ENCODE data around the gene VSIG10.
A peak's percentile ranks its signal among the peaks of the same experiment; 100 is the strongest.

The VSIG10 gene

DNA sequence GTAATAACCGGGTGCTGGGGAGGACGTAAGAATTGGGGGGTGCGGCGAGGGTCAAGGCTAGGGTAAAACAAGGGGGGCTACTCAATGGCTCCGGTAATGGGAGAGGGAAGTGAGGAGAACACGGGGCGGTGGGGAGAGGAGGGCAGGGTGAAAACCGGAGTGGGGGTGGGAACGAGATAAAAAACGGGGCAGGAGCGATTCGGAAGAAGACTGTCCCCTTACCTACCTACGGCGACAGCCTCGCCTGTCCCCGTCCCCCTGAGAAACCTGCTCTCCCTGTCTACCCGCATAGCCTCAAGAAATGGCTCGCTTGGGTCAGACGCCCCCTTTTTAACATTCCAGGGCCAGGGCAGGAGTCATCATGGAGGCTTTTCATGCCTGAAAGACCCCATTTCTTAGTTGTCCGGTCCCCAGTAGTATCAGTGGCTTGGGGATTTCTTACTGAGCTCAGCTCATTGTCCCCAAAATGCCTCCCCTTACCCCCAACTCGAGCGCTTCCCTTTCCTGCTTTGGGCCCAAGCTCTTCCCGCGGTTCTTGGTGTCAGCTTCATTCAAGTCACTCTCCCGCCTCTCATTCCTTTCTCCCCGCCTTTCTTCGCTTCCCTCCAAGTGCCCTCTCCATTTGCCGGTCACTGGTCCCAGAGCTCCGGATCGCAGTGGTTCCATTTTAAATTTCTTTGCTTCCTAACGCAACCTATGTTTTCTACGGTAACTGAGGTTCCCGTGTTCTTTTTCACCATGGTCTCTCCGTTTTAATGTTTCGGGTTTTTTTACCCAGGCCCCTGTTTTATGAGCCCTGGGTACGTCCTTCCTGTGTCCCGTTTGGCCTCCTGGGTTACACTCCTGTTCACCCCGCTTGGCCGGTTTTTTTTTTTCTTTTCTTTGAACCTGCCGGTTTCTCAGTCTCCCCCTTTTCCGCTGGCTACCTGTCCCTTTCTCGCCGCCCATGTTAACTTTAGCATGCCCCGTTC, 41.7 kb downstream of the VSIG10 start:
- peak in 3 of 10 donors; percentile 22 to 38 (median 33) for DNase-seq
- intact Hi-C loops (cut with DNase I), result loop anchor here (2.0 to 5.0 kb wide), 2 partner anchors 45 to 313 kb away; partner anchors contain the start of gene RFC5

DNA sequence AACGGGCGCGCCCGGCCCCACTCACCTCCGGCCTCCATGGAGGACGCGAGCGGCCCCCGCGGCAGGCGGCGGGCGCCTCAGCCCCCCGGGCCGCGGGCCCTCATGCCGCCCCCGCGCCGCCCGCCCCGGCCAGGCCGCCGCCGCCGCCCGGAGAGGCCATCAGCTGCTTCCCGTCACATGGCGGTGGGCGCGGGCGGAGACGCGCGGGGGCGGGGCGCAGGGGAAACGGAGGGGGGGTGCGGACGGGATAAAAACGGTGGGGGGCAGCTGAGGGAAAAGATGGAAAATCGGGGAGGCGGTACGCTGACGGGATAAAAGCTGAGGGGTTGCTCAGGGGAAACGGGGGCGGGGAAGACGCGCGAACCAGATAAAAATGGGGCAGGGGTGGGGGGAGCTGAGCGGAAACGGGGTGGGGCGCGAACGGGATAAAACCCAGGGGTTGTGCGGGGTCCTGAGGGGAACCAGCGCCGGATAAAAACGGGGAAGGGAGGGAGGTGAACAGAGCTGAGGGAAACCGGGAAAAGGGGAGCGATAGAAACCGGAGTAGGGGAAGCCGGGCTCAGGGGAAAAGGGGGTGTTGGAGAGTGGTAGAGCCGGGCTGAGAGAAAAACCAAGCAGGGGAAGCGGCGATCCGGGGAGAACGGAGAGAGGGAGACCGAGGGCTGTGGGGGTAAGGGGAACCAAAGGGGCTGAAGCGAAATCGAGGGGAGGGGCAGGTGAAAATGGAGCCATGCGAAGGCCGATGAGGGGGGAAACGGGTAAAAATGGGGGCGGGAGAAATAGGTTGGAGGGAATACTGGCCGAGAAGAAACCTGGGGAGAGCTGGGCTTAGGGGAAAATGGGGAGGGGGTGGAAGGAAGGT, 42.6 kb downstream of the VSIG10 start, which contains the start of gene WSB2:
Gene WSB2 (minus strand): TSS at position 169 of the 862 bp plus-strand sequence. CDS start 131 bp downstream, at position 38.
- DNase-seq, result peak; percentile 68 to 95 (median 79)
- intact Hi-C loops (cut with DNase I), result loop anchor here (2.0 to 5.0 kb wide), 2 partner anchors 44 to 314 kb away; partner anchors contain the start of gene RFC5

DNA sequence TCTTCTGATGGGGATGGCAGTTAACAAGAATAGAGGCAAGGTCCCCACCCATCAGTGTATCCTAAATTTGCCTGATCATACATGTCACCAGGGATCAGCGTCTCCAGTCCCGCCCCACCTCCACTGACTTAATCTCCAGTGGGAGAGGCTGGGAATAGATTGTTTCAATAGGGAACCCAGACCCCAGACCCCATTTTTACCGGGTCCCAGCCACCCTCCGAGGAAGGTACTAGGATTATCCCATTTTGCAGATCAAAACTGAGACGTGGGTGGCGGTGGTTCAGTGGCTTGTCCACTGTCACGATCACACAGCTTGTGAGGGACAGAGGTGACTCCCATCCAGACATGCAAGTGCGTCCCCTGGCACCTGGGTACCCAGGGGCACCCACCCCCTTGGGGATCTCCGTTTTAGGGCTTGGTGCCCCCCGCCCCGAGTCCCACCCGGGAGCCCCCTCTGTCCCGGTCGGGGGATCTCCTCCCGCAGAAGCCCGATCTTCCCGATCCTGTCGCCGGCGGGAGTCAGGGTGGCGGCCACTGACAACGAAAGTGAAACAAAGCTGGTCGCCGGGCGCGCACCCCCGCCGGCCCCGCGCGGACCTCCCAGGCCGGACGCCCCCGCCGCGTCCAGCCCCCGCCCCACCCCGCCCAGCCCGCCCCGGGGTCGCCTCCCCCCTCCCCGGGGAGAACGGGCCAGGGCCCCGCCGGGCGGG, 43.4 kb downstream of the VSIG10 start:
- peak in 9 of 10 donors; percentile 19 to 90 (median 41) for DNase-seq
- intact Hi-C loops (cut with DNase I), result loop anchor here (2.0 to 5.0 kb wide), 2 partner anchors 43 to 314 kb away; partner anchors contain the start of gene RFC5

DNA sequence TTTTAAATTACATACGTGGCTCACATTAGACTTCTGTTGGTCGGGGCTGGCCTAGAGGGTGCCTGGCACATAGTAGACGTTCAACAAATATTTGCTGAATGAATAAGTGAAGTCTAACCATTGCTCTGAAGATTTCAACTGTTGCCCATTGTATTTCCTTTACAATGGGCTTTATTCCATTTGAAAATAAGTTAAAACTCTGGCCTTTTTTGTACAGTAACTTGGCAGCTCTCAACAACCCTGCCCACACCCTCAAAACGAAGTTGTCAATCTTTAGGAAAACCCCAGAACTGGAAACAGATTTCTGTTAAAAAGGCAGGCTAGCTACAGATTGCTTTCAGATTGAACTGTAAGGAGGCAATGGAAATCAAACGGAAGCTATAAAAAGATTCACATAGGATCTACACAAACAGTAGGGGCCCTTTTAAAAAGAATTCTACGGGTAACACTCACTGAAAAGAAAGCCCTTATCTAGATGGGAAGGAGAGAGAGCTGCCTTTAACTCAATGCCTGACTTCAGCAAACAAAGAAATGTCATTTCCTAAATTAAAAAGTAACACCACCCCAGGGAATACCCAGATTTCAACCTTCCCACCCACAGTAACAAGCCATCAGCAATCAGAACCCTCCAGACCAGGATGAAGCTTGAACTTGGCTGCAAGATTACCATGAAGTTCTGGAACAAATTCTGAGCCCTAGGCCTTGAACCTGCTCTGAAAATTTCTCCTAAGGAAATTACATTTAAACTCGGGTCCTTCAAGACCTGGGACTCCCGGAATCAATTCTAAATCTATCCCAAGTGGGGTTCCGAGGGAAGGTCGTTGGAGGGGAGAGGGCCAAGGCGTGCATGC, 44.2 kb downstream of the VSIG10 start:
- DNase-seq, result no peak
- intact Hi-C loops (cut with DNase I), result loop anchor here (2.0 to 5.0 kb wide), 2 partner anchors 42 to 315 kb away; partner anchors contain the start of gene RFC5

DNA sequence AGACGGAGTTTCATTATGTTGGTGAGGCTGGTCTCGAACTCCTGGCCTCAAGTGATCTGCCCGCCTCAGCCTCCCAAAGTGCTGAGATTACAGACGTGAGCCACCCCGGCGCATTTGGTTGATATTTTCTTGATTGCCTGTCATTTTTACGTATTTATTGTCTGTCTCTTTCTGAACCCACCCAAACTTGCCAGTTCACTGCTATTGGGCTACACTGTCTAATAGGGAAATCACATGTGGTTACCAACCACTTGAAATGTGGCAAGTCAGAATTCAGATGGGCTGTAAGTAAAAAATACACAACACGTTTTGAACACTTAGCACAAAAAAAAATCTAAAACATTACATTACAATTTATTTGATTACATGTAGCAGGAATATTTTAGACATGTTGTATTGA, 44.9 kb downstream of the VSIG10 start:
- intact Hi-C loops (cut with DNase I), result no loop called here
- no peak for DNase-seq

DNA sequence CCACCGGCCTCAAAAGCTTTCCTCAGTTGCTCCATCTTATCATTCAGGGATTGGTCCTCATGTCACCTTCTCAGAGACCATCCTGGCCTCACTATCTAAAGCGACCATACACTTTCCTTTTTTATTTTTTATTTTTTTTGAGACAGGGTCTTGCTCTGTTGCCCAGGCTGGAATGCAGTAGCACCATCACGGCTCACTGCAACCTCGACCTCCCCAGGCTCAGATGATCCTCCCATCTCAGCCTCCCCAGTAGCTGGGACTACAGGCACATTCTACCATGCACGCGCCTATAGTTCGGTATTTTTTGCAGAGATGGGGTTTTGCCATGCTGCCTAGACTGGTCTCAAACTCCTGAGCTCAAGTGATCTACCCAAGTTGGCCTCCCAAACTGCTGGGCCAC, 45.6 kb downstream of the VSIG10 start:
- no peak for DNase-seq
- intact Hi-C loops (cut with DNase I), result no loop called here

DNA sequence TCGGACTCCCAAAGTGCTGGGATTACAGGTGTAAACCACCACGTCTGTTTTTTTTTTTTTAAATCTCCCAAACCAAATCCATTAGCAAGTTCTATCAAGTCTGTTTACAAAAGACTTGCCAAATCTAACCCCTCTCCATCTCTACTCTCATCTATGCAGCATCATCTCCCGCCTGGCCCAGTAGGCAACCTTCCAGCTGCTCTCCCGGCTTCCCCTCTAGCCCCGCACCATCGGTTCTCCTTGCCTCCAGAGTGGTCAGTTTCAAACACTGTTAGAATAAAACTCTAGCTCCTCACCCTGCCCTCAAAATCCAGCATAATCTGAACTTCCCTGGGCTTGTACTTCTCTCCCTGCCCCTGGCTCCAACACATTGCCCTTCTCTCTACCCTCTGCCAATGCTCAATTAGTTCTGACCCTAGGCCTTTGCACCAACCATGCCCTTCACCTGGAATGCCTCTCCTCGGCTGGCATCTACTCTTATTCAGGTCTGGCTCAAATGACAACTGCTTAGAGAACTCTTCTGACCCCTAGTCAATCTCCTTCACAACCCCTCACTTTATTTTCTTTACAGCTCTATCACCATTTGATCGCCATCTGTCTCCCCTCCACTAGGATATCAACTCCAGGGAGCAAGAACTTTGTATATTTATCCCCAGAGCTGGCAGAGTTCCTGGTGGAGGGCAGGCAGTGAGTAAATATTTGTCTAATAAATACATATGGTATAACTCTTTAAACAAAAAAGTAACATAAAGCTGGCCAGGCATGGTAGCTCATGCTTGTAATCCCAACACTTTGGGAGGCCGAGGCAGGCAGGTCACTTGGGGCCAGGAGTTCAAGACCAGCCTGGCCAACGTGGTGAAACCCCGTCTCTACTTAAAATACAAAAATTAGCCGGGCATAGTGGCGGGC, 47.7 kb downstream of the VSIG10 start:
- intact Hi-C loops (cut with DNase I), result no loop called here
- DNase-seq, result no peak

DNA sequence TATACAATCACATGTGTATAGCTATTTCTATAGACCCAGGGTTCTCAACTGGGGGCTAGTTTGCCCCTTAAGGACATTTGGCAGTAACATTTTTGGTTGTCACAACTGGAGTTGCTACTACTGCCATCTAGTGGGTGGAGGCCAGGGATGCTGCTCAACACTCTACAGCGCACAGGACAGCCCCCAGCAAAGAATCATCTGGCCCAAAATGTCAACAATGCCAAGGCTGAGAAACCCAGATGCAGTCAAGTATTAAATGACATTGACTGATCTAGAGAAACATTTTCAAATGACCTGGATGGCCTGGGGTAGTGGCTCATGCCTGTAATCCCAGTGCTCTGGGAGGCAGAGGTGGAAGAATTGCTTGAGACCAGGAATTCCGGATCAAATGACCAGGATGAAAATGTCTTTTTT, 48.7 kb downstream of the VSIG10 start:
- intact Hi-C loops (cut with DNase I), result no loop called here
- peak in 1 of 10 donors; percentile 29 for DNase-seq

DNA sequence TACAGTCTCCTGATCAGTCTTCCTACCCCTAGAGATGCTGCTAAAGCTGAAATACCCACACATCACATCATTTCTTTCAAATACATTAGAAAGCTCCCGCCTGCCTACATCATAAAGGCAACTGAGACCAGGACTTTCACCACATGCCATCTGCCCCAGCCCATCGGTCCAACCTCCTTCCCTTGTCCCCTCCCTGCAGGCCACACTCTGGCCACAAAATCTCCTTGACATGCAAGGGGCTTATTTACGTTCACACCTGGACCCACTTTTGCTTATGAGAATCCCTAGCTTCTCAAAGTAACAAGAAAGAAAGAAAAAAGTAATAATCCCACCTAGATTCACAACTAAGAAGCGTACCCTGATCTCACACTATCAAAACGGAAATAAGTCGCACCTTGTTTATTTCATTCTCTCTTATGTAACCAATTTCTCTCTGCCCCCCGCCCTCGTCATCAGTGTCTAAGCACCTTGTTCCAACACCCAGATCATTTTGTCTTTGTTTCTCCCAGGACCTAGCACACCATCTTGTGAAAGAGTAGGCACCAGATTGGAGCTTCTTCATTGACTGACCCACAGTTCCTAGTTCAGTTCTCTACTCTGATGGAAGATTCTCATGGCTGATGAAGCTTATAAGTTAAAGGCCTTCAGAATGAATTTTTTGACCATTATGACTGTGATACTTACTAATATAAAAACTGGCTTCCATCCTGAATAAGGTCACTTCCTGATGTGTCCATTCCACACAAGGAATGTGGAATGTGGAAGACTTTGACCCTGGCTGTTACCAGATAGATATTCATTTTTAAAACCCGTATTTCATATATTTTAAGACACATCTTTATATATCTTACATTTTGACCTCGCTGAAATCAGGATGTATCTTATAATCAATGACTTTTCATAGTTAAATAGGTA, 50.5 kb downstream of the VSIG10 start:
- DNase-seq, result no peak
- intact Hi-C loops (cut with DNase I), result no loop called here

DNA sequence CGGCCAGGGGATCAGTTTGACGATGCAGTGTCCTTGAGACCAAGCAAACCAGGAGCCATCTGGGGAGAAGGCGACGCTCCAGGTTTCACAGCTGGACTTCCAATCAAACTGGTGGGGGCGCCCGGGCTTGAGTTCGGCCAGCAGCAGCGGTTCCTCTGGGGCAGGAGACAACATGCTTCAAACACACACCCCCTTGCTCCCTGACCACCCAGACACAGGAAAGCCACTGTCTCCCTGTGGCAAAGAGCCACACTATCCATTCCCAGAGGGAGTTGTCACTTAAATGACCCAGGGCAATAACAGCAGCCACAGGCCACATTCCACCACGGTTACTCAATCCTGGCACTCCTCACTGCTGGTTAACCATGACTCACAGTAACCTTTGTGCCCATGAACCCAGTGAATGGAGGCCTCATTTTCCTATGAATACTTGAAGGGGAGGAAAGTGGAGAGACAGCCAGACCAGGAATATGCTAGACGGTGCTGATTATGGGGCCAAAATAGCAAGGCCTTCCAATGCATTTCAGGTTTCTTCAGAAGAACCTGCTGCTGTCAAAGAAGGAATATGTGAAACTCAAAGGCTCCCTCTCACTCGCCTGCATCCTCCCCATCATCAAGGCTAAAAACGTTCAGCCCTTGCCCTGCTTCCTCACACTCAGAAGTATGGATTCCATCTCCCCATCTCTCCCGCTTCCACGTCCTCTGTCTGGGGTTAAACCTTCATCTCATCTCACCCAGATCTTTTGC, 51.3 kb downstream of the VSIG10 start:
- DNase-seq, result peak in 4 of 10 donors; percentile 33 to 83 (median 38)
- intact Hi-C loops (cut with DNase I), result no loop called here

DNA sequence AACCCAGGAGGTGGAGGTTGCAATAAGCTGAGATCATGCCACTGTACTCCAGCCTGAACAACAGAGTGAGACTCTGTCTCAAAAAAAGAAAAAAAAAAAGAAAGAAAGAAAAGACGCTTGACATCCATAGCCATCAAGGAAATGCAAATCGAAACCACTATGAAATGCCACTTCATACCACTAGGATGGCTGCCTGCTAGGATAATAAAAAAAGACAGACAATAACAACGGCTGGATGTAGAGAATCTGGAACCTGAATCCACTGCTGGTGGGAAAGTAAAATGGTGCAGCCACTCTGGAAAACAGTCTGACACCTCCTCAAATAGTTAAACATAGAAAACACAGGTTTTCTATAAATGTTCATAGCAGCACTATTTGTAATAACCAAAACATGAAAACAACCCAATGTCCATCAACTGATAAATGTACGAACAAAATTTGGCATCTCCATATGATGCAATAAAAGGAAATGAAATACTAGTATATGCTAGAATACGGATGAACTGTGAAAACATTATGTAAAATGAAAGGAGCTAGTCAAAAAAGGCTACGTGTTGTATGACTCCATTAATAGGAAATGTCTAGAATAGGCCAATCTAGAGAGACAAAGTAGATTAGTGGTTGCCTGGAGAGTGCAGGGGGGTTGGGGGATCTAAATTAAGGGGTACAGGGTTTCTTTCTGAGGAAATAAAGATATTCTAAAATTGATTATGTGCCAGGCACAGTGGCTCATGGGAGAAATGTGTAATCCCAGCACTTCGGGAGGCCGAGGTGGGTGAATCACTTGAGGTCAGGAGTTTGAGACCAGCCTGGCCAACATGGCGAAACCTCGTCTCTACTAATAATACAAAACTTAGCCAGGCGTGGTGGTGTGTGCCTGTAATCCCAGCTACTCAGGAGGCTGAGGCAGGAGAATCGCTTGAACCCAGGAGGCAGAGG, 52.6 kb downstream of the VSIG10 start:
- no peak for DNase-seq
- intact Hi-C loops (cut with DNase I), result no loop called here

DNA sequence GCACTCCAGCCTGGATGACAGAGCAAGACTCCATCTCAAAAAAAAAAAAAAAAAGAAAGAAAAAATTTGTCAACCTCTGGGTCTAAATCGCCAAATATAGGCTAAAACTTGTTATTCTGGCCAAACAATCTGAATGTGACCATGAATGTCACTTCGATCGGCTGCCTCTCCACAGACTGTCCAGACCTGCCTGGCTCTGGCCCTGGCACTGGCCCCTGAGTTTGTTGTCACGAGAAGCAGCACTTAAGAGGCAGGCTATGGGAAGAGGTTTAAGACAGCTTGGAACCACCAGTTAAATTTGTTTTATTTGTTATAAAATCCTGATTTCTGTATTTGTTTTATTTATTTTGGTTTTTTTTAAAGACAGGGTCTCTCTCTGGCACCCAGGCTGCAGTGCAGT, 57.4 kb downstream of the VSIG10 start:
- intact Hi-C loops (cut with DNase I), result no loop called here

DNA sequence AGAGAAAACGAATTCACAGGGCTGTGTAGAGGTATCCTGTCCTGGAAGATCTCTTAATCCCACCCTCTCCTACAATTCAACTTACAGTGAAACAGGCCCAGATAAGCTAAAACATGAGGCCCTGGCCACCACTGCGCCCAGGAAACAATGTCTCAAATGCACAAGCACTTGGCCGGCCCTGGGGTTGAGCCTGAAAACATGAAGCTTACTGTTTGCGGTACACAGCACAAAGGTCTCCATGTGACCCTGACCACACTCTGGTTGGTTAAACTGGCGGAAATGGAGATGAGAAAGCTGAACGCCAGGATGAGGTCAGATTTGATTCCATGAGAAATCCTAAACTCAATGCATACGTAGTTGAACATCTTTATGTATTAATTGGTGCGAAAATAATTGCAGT, 59.2 kb downstream of the VSIG10 start:
- intact Hi-C loops (cut with DNase I), result no loop called here
- no peak for DNase-seq

More for the DNA sequence above, 57.4 kb downstream of the VSIG10 start:
- DNase-seq, result no peak

DNA sequence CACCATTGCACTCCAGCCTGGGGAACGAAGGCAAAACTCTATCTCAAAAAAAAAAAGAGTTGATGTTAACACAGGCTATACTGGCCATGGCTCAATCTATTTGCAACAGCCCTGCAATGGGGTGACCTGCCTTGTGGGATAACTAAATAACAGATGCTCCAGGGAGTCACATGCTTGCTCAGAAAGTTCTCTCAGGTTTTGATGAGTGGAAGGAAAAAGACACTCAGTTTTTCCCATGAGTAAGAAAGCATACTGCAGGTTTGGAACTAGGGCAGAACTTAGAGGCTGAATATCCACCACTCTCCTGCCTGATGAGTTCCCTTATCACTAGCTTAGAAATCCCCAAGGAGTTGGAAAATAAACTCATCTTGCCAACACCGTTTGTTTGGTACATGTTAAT, 59.7 kb downstream of the VSIG10 start:
- DNase-seq, result no peak
- intact Hi-C loops (cut with DNase I), result no loop called here

DNA sequence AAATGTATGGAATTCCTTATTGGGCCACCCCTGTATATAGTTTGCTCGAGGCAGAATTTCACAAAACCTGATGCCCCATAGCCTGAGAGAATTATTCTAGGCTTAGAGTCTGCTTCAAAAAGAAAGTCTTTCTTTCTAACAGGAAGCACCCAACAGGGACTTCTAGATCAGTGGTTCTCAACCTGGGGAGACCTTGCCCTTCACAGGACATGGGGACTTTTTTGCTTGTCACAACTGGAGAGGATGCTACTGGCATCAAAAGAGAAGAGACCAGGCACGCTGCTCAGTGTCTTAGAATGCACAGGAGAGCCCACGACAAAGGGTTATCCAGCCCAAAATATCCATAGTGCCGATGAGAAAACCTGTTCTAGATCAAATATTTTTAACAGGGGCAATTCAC, 61.7 kb downstream of the VSIG10 start:
- no peak for DNase-seq
- intact Hi-C loops (cut with DNase I), result no loop called here
